HG02870 (cell line): Measurements from ENCODE around the gene WDR54.
A peak's percentile ranks its signal among the peaks of the same experiment; 100 is the strongest.
"Not testable (repeated sequence)": the region's sequence is repeated elsewhere in the genome, so short reads cannot be mapped to it uniquely, and the experiment has no call there.

Experiments
- ATAC-seq: cut with Tn5 transposase; IDR thresholded peaks from one replicate; pipeline ENCODE4 v1.9.1; 2021; ENCODE audit warnings: mild to moderate bottlenecking, moderate library complexity; ENCODE audit not compliant: unreplicated experiment

Gene WDR54

DNA sequence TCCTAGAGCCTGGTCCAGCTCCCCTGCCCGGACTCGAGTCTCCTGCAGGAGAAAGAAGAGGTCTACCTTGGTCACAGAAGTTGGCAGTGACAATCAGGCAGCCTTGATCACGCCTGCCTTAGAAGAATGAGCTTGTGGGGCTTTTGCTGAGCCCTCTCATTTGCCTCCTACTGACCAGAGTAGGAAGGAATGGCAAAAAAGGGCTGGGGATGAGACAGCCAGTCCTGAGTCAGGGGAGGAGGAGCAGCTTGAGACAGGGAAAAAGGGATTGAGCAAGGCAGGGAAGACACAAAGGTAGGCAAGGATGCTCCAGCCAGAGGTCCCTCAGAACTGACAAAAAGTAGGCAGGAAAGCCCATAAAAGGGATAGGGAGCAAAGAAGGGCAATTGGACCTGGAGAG, 6.0 kb downstream of the WDR54 start:
- no peak for ATAC-seq

DNA sequence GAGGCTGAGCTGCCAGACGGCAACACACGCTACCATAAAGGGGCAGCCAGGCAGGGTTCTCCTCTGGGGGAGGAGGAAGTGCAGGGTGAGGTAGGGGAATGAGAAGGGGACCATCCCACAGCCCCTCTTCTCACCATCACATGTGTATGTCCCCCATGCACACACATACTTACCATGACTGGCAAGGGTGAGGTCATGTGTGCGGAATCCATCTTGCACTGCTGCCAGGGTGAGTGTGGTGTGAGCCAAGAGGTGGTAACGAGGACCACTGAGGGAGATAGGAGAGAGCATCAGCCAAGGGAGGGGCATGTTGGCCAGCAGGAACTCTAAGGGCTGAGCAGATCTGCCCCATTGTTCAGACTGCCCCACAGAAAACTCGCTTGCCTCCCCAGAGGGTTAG, 7.1 kb downstream of the WDR54 start:
- ATAC-seq: no peak

DNA sequence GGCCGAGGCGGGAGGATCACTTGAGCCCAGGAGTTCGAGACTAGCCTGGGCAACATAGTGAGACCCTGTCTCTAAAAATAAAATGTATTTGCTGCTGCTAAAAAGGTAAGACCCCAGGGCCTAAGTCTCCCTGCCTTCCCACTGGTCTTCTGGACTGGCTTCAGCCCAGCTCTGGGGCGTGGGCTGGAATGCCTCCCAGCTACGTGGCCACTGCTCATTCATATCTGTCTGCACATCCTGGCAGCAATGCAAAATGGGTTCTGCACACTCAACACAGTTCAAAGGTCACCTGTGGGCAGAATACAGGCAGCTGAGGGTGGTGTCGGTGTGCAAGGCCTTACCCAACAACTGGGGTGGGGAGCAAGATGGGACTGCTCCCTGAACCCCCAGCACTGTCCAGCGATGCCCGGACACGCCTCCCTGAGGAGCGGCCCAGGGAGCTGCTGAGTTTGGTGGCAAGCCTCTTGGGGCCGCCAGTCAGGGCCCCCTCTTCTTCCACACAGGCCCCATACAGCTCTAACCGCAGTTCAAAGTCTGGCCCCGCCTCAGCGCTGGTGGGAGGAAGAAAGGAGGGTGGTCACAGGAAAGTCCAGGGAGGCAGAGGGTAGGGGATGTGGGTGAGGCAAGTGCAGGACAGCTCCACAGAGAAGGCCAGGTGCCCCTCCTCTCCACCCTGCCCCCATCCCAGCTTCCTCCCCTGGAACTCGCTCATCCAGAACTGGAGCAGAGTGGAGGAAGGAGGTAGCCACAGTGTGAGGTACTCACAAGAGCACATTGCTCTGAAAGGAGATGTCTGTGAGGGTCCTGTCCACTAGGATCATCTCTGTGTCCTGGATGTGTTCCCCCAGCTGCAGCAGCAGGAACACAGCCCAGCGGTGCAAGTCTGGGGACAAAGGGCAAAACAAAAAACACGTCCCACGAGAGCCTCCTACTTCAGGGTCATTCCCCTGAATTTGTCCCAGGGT, 8.2 kb downstream of the WDR54 start:
- ATAC-seq: no peak

- no peak for ATAC-seq
These were observed 9.0 kb downstream of the WDR54 start for GRCh38 chr2:74430502-74430901.

DNA sequence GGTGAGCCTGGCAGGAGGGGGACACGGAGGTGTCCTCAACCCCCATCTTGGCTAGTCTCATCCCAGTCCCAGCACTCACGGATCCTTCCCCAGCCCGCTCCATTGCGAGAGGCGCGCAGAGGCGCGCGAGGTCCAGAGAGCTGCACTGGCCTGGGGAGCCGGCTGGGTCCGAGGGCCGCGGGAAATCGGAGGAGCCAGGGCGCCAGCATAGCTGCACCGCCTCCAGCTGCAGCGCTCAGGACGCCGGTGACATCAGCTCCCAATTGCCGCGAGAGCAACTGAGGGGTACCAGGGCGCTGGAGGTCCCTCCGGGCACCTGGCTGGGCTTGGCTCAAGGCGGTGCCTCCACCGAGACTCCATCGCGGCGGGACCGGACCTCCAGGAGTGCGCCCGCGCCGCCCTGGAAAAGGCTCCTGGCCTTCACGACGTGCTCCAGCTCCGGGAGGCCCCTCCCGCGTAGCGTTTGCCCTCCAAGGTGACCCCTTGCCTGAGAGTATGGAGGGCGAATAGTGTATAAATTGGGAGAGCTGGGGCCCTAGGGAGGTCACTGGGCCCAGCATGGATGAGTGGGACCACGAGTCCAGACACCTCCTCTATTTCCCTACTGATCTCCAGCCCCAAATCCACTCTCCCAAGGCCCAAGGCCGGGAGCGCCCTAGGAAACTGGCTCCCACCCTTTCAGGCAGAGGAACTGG, 14.7 kb downstream of the WDR54 start:
- no peak for ATAC-seq

GRCh38 chr2:74436848-74437695, 15.5 kb downstream of the WDR54 start:
- no peak for ATAC-seq

- ATAC-seq: no peak
These were observed 16.7 kb downstream of the WDR54 start for GRCh38 chr2:74438248-74438647.

GRCh38 chr2:74439373-74439772, 17.8 kb downstream of the WDR54 start:
- no peak for ATAC-seq

DNA sequence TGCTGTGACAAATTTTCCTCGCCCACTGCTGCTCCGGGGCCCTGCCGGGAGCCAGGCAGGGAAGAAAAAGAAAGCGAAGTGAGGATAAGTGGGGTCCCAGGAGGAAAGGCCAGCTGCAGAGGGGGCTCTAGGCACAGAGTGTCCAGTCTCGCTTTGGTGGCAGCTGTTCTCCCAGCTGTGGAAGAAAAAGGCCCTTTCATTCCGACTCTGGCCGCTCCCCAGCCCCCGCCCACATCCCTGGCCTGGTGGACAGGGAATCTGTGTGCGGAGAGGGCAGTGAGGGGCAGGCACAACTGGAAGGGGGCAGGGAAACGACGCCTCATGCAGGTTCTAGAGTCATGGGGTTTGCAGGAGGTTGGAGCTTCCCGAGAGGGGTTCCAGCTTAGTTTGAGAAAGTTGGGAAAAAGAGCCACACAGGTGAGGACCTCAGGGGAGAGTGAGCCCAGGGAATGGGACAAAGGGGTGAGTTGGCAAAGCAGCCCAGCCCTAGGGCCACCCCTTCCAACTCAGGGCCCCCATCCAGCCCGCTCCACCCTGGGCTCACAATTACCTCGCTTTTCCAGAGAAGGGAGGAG, 18.4 kb downstream of the WDR54 start:
- no peak for ATAC-seq

DNA sequence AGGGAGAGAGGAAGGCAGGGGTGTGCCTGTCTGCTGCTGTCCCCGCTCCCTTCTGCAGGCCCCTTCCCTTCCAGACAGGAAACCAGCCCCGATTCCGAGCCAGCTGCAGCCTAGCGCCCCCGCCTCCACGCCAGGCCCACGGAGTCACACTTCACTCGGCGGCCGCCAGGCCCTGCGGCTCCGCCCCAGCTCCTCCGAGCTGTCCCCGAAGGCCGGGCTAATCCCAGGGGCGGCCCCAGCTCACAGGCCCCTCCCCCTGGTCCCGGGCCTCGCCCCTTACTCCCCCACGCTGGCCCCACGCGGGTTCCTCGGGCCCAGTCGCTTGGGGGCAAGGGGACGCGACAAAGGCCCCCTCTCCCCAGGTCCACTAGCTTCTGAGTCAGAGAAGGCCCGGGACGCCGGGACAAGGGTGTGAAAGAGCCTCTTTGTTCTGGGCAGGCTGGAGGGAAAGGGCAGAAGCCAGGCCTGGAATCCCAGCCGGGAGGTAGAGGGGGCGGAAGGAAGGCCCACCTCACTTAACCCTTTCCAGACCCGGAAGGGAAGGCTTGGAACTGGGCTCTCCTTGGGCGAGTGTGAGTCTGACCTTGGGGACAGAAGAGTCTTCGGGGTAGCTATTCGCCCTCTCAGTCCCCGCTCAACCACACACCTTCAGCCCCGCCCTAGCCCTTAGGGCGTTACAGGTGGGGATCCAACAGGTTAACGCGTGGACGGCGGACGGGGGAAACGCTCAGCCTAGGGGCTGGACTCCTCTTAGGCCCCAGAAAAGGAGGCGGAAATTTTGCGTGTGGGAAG, 19.0 kb downstream of the WDR54 start:
- ATAC-seq: peak; percentile 80

- no peak for ATAC-seq
These were observed 19.7 kb downstream of the WDR54 start for GRCh38 chr2:74441170-74441689.

DNA sequence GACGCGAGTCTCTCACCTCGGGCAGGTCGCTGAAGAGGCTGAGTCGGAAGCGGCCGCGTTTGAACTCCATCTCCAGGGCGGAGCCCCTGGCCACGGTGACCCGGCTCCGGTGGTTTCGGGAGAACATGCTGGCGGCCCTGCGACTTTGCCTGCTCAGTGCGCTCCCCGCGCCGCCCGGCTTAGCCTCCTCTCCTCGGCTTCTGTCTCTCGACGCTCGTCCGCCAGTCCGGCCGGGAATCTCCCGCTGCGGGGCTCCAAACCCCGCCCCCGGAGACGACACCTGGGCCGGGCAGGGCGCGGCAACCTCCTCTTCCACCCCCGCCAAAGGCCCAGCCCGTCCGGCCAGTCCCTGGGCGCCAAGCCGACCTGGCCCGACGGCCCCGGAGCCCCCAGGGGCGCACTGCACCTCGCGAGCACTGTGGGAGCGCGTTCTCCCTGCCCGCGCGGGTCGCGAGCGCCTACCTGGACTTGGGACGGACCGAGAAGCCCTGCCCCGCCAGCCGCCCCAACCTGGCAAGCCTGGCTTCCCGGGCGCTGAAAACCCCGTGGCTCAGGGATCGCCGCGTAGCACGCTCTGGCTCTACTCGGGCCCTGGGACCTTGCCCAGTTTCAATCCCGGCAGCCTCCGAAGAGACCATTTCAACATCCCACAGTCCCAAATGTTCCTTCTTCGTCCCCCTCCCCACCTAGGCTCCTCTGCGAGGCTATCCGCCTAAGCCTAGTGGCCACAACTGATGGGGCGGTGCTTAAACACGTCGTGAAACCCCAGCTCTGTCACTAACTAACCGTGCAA, 20.4 kb downstream of the WDR54 start, which contains the start of gene RTKN:
Gene RTKN, minus strand, starts transcription at position 248 of the 793 bp plus-strand sequence. Its CDS starts 121 bp downstream, at position 127.
- ATAC-seq: no peak

GRCh38 chr2:74442483-74443297, 21.2 kb downstream of the WDR54 start:
- not testable (repeated sequence) for ATAC-seq

GRCh38 chr2:74444498-74445318, 23.2 kb downstream of the WDR54 start:
- ATAC-seq: no peak

DNA sequence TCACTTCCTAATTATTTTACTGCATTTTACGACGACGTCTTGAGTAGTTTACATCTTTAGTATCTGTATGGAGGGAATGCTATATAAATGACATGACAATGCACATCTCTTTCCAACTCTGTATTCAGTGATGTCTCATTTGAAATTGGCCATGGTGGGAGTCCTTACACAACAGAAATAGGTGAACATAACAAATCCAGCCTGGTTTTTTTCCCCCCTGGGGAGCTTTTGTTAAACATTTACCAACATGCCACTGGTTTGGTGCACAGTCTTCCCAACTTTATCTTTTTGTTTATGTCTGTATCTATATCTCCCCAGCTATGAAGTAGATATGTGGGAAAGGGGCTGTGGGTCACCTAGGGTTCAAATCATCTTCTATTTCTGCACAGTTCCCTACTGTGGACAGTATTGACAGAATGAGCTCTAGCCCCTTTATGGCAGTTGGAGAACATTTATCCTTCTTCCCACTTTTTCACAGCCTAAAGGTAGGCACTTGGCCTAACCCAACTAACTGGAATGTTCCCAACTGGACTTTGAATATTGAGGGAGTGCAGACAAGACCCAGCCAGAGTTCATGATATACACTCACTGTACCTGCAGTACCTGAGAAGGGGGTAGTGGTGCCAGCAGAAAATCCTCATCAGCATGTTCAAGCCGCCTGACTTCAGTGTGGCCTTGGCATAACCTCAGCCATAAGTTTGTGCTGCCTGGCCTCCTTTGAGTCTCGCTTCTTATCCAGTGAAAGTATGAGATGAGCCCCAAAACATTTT, 25.9 kb downstream of the WDR54 start:
- no peak for ATAC-seq

- ATAC-seq: no peak
These were observed 27.2 kb downstream of the WDR54 start for GRCh38 chr2:74448771-74449170.
